SK-N-SH (cell line): Measurements from ENCODE around the gene MTIF2.

Experiments used
- CTCF ChIP-seq: fragments of 200-600 bp; sonication (generic); IDR thresholded peaks from 2 replicates; pipeline ENCODE4 v1.6.1; 2017; ENCODE audit warnings: antibody characterized with exemption, mild to moderate bottlenecking, moderate library complexity
- ELF1 ChIP-seq: IDR thresholded peaks from 2 replicates; pipeline ENCODE4 v1.4.0; 2012
- EP300 ChIP-seq, 2 experiments: IDR thresholded peaks; 2 replicates each; pipeline versions ENCODE4 v1.4.0 to v1.6.1; 2012; ENCODE audit warnings: borderline replicate concordance in 1 of 2, low read depth in 1 of 2, low read length in 1 of 2
- EZH2phosphoT487 ChIP-seq: fragments of 200-600 bp; sonication (generic); IDR thresholded peaks from 2 replicates; pipeline ENCODE4 v1.6.1; 2017; ENCODE audit warnings: low read depth, mixed run types, mild to moderate bottlenecking, antibody characterized with exemption, moderate library complexity, borderline replicate concordance
- FOXJ3 ChIP-seq: sonication (generic); formaldehyde crosslinking; IDR thresholded peaks from 2 replicates; pipeline ENCODE4 v1.5.1; 2020; ENCODE audit warnings: mild to moderate bottlenecking, missing genetic modification reagents
- FOXM1 ChIP-seq: IDR thresholded peaks from 2 replicates; pipeline ENCODE4 v1.4.0; 2012; ENCODE audit warnings: low read depth, mild to moderate bottlenecking
- GABPA ChIP-seq: IDR thresholded peaks from 2 replicates; pipeline ENCODE4 v1.4.0; 2012; ENCODE audit warnings: low read depth, mild to moderate bottlenecking
- JUND ChIP-seq: IDR thresholded peaks from 2 replicates; pipeline ENCODE4 v1.4.0; 2012
- MAX ChIP-seq: IDR thresholded peaks from 2 replicates; pipeline ENCODE4 v1.4.0; 2012; ENCODE audit warnings: low read depth
- SIN3A ChIP-seq: IDR thresholded peaks from 2 replicates; pipeline ENCODE4 v1.6.1; 2012; ENCODE audit warnings: low read depth, mild to moderate bottlenecking, low read length, moderate library complexity, borderline replicate concordance
- TAF1 ChIP-seq: IDR thresholded peaks from 2 replicates; pipeline ENCODE4 v1.6.1; 2012; ENCODE audit warnings: low read depth, mild to moderate bottlenecking, low read length, moderate library complexity, borderline replicate concordance
- USF2 ChIP-seq: fragments of 150-350 bp; IDR thresholded peaks from 2 replicates; pipeline ENCODE4 v1.6.1; 2017; ENCODE audit warnings: antibody characterized with exemption, low read length, low read depth, borderline replicate concordance
- TF ChIP-seq, protein P1 (sequence below): IDR thresholded peaks from 2 replicates; pipeline ENCODE4 v1.6.1; 2012; ENCODE audit warnings: mild to moderate bottlenecking, low read depth, low read length, moderate library complexity

DNA sequence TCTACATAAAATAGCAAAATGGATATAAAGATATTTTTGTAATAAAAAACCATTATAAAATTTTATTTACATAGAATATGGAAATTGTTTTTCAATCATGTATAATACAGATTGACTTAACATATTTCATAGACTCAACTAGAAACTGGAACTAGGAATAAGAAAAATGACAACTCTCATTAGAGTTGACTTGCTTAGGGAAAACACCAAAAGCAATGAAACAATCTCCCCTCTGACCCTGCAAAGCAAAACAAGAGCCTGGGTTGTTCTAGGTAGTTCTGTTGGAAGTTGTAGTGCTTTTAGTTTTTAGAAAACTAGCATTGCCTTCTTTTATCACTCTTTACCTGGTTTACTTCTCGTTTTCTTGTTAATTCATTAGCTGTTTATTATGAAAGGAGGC, 32.2 kb upstream of the MTIF2 start:
- TF ChIP-seq JUND = no peak
- TF ChIP-seq GABPA = no peak
- no peak for TF ChIP-seq TAF1
- no peak for TF ChIP-seq USF2
- TF ChIP-seq CTCF = no peak
- TF ChIP-seq, protein P1, sequence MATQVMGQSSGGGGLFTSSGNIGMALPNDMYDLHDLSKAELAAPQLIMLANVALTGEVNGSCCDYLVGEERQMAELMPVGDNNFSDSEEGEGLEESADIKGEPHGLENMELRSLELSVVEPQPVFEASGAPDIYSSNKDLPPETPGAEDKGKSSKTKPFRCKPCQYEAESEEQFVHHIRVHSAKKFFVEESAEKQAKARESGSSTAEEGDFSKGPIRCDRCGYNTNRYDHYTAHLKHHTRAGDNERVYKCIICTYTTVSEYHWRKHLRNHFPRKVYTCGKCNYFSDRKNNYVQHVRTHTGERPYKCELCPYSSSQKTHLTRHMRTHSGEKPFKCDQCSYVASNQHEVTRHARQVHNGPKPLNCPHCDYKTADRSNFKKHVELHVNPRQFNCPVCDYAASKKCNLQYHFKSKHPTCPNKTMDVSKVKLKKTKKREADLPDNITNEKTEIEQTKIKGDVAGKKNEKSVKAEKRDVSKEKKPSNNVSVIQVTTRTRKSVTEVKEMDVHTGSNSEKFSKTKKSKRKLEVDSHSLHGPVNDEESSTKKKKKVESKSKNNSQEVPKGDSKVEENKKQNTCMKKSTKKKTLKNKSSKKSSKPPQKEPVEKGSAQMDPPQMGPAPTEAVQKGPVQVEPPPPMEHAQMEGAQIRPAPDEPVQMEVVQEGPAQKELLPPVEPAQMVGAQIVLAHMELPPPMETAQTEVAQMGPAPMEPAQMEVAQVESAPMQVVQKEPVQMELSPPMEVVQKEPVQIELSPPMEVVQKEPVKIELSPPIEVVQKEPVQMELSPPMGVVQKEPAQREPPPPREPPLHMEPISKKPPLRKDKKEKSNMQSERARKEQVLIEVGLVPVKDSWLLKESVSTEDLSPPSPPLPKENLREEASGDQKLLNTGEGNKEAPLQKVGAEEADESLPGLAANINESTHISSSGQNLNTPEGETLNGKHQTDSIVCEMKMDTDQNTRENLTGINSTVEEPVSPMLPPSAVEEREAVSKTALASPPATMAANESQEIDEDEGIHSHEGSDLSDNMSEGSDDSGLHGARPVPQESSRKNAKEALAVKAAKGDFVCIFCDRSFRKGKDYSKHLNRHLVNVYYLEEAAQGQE = no peak
- TF ChIP-seq FOXJ3 (CRISPR knock-in tag) = no peak
- no peak for TF ChIP-seq EZH2phosphoT487
- TF ChIP-seq ELF1 = no peak
- TF ChIP-seq MAX = no peak
- no peak for TF ChIP-seq SIN3A
- no peak for TF ChIP-seq EP300 (IDR thresholded peaks at IDR 0.05; ENCODE audit: borderline replicate concordance in 1 of 2, low read depth in 1 of 2, low read length in 1 of 2)
- TF ChIP-seq FOXM1 = no peak
